ENCODE data around the gene ASCC1. TPM values are rescaled to one million over a fixed set of nuclear protein-coding genes. Genes with fewer than 3 reads are reported as not detected.

Gene ASCC1
- total and polyA plus RNA-seq, 4 donors = 30.6 to 57.1 (median 49.6) TPM

DNA sequence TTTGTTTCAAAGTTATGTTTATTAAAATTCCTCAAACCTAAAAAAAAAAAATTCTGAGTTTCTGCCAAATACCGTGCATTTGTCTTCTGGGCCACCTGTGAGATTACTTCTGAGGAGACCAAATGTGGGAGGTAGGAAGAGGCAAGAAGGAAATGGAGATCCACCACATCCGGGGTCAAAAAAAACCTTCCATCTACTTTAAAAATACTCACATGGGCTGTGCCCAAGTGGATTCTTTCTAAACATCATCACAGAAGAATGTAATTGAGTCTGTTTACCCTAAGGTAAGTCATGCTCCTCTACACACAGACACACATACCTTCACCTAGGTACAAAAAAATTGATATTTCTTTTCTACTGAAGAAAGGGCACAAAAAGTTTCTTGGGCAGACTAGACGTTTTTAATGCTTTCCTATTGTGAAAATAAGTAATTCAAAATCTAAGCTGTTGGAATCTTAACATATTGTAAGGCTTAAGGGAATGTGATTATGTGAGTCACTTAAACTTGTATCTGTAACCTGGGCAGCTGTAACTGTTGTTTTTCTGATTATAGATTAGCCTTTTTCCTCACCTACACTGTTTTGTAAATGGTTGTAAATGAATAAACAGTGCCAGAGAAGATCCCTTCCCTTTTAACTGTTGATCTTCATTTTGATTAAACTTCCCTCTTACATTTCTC, 108.6 kb downstream of the ASCC1 start:
- WGBS (ENCODE audit: insufficient coverage) = no CpG with 5 or more reads among the region's 3 CpGs
- DNase-seq (ENCODE audit: low read depth in 4 of 6, low spot score in 6 of 6) = no peak
- Histone ChIP-seq H3K9me3 (ENCODE audit: control insufficient read depth, insufficient read depth, low read length) (no peaks in the 10 kb centered on the region), H3K36me3 (ENCODE audit: control insufficient read depth, insufficient read depth, low read length) (peaks cover 7% of the 10 kb centered on the region), H3K27ac (ENCODE audit: low read depth, low read length) (no peak overlapping the region), H3K27me3 (ENCODE audit: control insufficient read depth, insufficient read depth, low read length) (no peaks in the 10 kb centered on the region), H3K4me1 (ENCODE audit: control insufficient read depth, insufficient read depth, low read length) (peaks cover 16% of the 10 kb centered on the region), H3K4me3 (ENCODE audit: low read depth, low read length) (no peak overlapping the region)

DNA sequence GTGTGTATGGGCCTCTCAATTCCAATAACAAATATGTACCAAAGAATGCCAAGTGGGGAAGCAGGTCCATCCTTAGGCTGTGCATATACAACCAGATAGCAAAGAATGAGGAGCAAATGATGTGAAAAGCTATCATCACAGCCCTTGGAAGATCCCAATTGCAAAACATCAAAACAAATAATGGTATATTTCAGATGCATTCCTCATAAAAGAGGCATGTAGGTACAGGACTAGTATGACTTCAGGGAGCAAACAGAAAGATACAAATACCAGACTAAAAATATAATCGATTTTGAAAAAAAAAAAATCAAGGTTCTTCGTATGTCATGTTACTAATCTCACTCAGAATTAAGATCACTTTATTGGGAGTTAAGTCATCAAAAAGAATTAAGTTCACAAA, 109.2 kb downstream of the ASCC1 start:
- no peak for DNase-seq (ENCODE audit: low read depth in 4 of 6, low spot score in 6 of 6)
- Histone ChIP-seq H3K4me3 (ENCODE audit: low read depth, low read length) (no peak overlapping the region), H3K27ac (ENCODE audit: low read depth, low read length) (peak overlapping the region; percentile 33), H3K4me1 (ENCODE audit: control insufficient read depth, insufficient read depth, low read length) (peaks cover 16% of the 10 kb centered on the region), H3K9me3 (ENCODE audit: control insufficient read depth, insufficient read depth, low read length) (no peaks in the 10 kb centered on the region), H3K27me3 (ENCODE audit: control insufficient read depth, insufficient read depth, low read length) (no peaks in the 10 kb centered on the region), H3K36me3 (ENCODE audit: control insufficient read depth, insufficient read depth, low read length) (peaks cover 7% of the 10 kb centered on the region)
- no CpG with 5 or more reads among the region's 2 CpGs for WGBS (ENCODE audit: insufficient coverage)

DNA sequence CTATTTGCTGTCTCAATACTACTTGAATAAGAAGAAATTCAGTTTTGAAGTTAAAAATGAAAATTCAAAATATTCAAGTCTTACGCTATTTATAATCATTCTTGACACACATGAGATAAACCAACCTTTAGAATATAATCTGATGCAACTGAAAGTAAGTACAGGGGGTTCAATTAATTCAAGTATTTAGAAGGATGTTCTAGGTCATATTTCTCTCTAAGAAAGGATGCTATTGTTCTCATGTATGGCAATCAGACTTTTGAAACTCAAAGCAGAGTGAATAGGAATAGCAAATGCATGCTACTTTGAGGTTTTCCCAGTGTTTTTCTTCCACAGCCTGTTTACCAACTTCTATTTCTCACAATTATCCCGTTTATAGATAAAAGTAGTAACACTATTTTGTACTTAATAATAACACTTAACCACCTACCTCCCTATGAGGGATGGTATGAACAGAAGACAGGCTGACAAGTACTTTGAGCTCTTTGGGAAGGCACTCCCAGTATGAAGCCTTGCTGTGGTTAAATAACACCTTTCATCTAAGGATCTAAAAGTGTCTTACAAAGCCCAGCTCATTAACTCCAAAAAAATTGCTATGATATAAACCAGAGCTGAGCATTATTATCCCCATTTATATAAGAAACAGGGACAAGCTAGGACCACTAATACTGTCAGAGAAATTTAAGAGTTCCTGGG, 109.8 kb downstream of the ASCC1 start:
- Histone ChIP-seq H3K27ac (ENCODE audit: low read depth, low read length) (peak overlapping the region; percentile 33), H3K9me3 (ENCODE audit: control insufficient read depth, insufficient read depth, low read length) (no peaks in the 10 kb centered on the region), H3K36me3 (ENCODE audit: control insufficient read depth, insufficient read depth, low read length) (peaks cover 13% of the 10 kb centered on the region), H3K4me1 (ENCODE audit: control insufficient read depth, insufficient read depth, low read length) (peaks cover 16% of the 10 kb centered on the region), H3K4me3 (ENCODE audit: low read depth, low read length) (no peak overlapping the region), H3K27me3 (ENCODE audit: control insufficient read depth, insufficient read depth, low read length) (no peaks in the 10 kb centered on the region)
- no peak for DNase-seq (ENCODE audit: low read depth in 4 of 6, low spot score in 6 of 6)
- no CpG with 5 or more reads among the region's 2 CpGs for WGBS (ENCODE audit: insufficient coverage)

DNA sequence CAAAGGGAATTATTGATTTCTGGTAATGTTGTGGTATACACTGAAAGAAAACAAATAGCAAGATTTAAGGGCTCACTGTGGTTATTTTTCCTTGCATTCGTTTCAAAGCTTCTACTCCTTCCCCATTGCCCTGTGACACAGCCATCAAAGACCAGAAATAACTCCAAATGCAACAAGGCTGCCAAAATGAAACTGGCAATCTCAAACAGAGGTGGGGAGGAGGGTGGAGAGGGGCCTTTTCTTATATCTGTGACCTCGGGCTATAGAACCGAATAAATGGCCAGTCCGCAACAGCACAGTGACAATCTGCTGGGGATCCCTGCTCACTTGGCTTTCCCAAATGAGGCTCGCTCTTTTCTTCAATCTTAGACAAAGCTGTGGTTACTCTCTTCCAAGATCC, 110.4 kb downstream of the ASCC1 start:
- 53% methylated on average over 4 of the region's 5 CpGs for WGBS (ENCODE audit: insufficient coverage)
- H3K4me3 ChIP-seq (ENCODE audit: low read depth, low read length) = no peak overlapping the region
- H3K36me3 ChIP-seq (ENCODE audit: control insufficient read depth, insufficient read depth, low read length) = peaks cover 15% of the 10 kb centered on the region
- H3K9me3 ChIP-seq (ENCODE audit: control insufficient read depth, insufficient read depth, low read length) = no peaks in the 10 kb centered on the region
- peak overlapping the region; percentile 25 for H3K27ac ChIP-seq (ENCODE audit: low read depth, low read length)
- no peaks in the 10 kb centered on the region for H3K27me3 ChIP-seq (ENCODE audit: control insufficient read depth, insufficient read depth, low read length)
- peaks cover 16% of the 10 kb centered on the region for H3K4me1 ChIP-seq (ENCODE audit: control insufficient read depth, insufficient read depth, low read length)
- DNase-seq (ENCODE audit: low read depth in 4 of 6, low spot score in 6 of 6) = peak in 1 of 6 donors; percentile 21

DNA sequence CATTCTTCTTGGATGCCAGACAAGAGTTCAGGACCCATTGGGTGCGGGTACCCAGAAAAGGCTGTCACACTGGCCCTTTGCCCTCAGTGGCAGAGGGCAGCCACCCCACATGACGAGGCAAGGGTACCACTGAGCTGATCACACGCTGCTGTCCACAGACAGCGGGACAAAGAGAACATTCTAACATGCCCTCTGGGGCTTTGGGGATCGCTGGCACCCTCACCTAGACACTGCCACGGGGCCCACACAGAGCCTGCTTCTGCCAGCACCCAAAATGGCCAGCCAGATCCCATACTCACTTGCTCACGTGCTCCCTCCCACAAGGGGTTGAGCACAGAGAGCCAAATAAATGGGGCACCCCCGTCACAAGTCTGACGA, 111.0 kb downstream of the ASCC1 start:
- Histone ChIP-seq H3K36me3 (ENCODE audit: control insufficient read depth, insufficient read depth, low read length) (peaks cover 19% of the 10 kb centered on the region), H3K4me1 (ENCODE audit: control insufficient read depth, insufficient read depth, low read length) (peaks cover 16% of the 10 kb centered on the region), H3K27me3 (ENCODE audit: control insufficient read depth, insufficient read depth, low read length) (no peaks in the 10 kb centered on the region), H3K27ac (ENCODE audit: low read depth, low read length) (peak overlapping the region; percentile 52), H3K4me3 (ENCODE audit: low read depth, low read length) (no peak overlapping the region), H3K9me3 (ENCODE audit: control insufficient read depth, insufficient read depth, low read length) (no peaks in the 10 kb centered on the region)
- 88% methylated on average over 7 of the region's 9 CpGs for WGBS (ENCODE audit: insufficient coverage)
- no peak for DNase-seq (ENCODE audit: low read depth in 4 of 6, low spot score in 6 of 6)

DNA sequence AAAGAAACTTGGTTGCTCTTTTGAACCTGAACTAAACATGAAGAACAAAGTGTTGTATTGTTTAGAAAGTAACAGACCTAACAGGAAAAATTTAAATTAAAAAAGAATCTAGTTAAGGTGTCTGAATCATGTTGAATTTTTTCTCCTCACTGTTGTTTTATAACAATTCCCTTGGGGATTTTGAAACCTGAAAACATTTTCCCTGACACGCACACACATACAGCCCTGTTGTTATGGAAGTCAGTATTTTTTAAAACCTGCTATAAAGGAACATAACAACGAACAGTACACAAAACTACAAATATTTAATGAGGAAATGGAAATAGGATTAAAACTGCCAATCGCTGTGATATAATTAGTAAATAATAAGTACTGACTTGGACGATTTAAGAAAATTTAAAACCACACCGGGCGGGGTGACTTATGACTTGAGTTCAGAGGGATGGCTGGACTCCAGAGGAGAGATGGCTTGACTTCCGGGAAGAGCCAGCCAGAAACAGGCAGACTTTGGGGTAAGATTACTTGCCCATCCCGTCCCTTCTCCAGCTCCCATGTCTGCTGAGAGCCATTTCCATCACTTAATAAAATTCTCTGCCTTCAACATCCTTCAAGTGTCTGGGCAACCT, 111.5 kb downstream of the ASCC1 start:
- Histone ChIP-seq H3K27ac (ENCODE audit: low read depth, low read length) (peak overlapping the region; percentile 76), H3K36me3 (ENCODE audit: control insufficient read depth, insufficient read depth, low read length) (peaks cover 22% of the 10 kb centered on the region), H3K9me3 (ENCODE audit: control insufficient read depth, insufficient read depth, low read length) (no peaks in the 10 kb centered on the region), H3K27me3 (ENCODE audit: control insufficient read depth, insufficient read depth, low read length) (no peaks in the 10 kb centered on the region), H3K4me3 (ENCODE audit: low read depth, low read length) (no peak overlapping the region), H3K4me1 (ENCODE audit: control insufficient read depth, insufficient read depth, low read length) (peaks cover 12% of the 10 kb centered on the region)
- no peak for DNase-seq (ENCODE audit: low read depth in 4 of 6, low spot score in 6 of 6)
- WGBS (ENCODE audit: insufficient coverage) = 71% methylated on average over 6 of the region's 8 CpGs

DNA sequence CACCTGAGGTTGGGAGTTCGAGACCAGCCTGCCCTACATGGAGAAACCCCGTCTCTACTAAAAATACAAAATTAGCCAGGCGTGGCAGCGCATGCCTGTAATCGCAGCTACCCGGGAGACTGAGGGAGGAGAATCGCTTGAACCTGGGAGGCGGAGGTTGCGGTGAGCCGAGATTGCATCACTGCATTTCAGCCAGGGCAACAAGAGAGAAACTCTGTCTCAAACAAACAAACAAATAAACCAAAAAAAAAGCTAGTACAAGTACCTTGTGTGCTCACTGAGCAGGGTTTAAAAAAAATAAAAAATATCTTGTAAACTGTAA, 116.5 kb downstream of the ASCC1 start:
- H3K4me1 ChIP-seq (ENCODE audit: control insufficient read depth, insufficient read depth, low read length) = peaks cover 3% of the 10 kb centered on the region
- no peaks in the 10 kb centered on the region for H3K27me3 ChIP-seq (ENCODE audit: control insufficient read depth, insufficient read depth, low read length)
- no peak overlapping the region for H3K4me3 ChIP-seq (ENCODE audit: low read depth, low read length)
- H3K36me3 ChIP-seq (ENCODE audit: control insufficient read depth, insufficient read depth, low read length) = peaks cover 25% of the 10 kb centered on the region
- DNase-seq (ENCODE audit: low read depth in 4 of 6, low spot score in 6 of 6) = no peak
- no peaks in the 10 kb centered on the region for H3K9me3 ChIP-seq (ENCODE audit: control insufficient read depth, insufficient read depth, low read length)
- 100% methylated on average over 2 of the region's 10 CpGs for WGBS (ENCODE audit: insufficient coverage)
- no peak overlapping the region for H3K27ac ChIP-seq (ENCODE audit: low read depth, low read length)

DNA sequence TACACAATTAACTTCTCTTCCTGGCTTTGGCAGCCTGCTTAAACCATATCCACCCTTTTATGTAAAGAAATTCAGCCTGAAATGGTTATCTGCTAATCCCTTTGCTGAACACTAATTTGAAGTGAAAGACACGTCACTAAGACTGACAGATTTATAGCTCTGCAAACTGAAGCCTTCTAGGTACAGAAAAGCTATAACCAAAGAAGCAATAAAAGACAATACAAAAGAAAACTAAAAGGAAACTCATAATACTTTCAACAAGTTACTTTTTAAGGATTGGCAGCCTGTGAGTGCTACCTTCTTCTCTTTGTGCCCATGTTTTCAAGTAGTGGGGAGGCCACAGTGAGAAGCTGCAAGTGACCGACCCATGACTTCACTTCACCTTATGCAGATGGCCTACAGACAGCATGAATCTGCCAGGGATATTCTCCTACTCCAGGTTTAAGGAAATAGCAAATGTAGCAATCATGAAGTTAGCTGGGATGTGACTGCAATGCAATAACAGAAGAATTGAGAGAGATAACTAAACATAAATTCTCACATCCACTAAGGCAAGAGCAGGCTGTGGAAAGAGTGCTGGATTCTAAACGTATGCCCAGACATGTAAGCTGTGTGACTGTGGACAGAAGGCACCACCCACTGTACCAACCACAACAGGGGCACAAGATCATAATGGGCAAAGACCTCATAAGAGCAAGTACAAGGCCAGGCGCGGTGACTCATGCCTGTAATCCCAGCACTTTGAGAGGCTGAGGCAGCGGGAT, 117.1 kb downstream of the ASCC1 start:
- WGBS (ENCODE audit: insufficient coverage) = 97% methylated on average over 3 of the region's 6 CpGs
- peaks cover 3% of the 10 kb centered on the region for H3K4me1 ChIP-seq (ENCODE audit: control insufficient read depth, insufficient read depth, low read length)
- H3K27ac ChIP-seq (ENCODE audit: low read depth, low read length) = no peak overlapping the region
- H3K9me3 ChIP-seq (ENCODE audit: control insufficient read depth, insufficient read depth, low read length) = no peaks in the 10 kb centered on the region
- no peak for DNase-seq (ENCODE audit: low read depth in 4 of 6, low spot score in 6 of 6)
- no peaks in the 10 kb centered on the region for H3K27me3 ChIP-seq (ENCODE audit: control insufficient read depth, insufficient read depth, low read length)
- H3K36me3 ChIP-seq (ENCODE audit: control insufficient read depth, insufficient read depth, low read length) = peaks cover 25% of the 10 kb centered on the region
- no peak overlapping the region for H3K4me3 ChIP-seq (ENCODE audit: low read depth, low read length)

DNA sequence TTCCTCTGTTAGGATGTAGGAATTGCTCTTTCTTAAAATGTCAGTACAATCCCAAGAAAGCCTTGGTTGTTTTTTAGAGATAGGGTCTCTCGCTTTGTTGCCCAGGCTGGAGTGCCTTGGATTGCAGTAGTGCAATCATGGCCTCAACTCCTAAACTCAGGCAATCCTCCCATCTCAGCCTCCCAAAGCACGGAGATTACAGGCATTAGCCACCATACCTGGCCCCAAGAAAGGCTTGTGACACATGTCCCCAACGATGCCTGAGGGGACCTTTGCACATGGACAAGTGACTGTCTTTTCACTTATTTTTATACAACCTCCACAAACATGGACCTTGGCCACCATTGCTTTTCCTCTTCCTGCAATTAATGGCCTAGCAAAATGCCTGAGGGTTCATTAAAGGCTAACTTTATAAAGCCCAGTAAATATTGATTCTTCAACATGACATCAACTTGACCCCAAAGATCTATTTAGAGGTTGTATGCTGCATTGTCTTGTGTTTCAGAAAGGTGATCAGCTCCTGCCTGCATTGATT, 117.7 kb downstream of the ASCC1 start:
- H3K36me3 ChIP-seq (ENCODE audit: control insufficient read depth, insufficient read depth, low read length) = peaks cover 25% of the 10 kb centered on the region
- H3K4me1 ChIP-seq (ENCODE audit: control insufficient read depth, insufficient read depth, low read length) = peaks cover 3% of the 10 kb centered on the region
- no peak for DNase-seq (ENCODE audit: low read depth in 4 of 6, low spot score in 6 of 6)
- H3K4me3 ChIP-seq (ENCODE audit: low read depth, low read length) = no peak overlapping the region
- 100% methylated on average over 3 of the region's 3 CpGs for WGBS (ENCODE audit: insufficient coverage)
- H3K9me3 ChIP-seq (ENCODE audit: control insufficient read depth, insufficient read depth, low read length) = no peaks in the 10 kb centered on the region
- no peaks in the 10 kb centered on the region for H3K27me3 ChIP-seq (ENCODE audit: control insufficient read depth, insufficient read depth, low read length)
- no peak overlapping the region for H3K27ac ChIP-seq (ENCODE audit: low read depth, low read length)

Measured in spinal cord (tissue), 10 donors.